Esophagus muscularis mucosa (tissue), 4 donors: ENCODE results near the gene CHMP6. TPM values are rescaled to one million over a fixed set of nuclear protein-coding genes. Genes with fewer than 3 reads are reported as not detected.

ENCODE experiments used
- DNase-seq: peaks from one replicate; pipeline ENCODE4 v3.0.0-alpha.2; 2017; ENCODE audit errors: extremely low spot score
- H3K27ac ChIP-seq, 4 donors: fragments of 200-600 bp; sonication (generic); replicated peaks in 1 of 4; 1 replicate in 3 of 4; 2 replicates in 1 of 4; pipeline ENCODE4 v1.5.1; 2016 to 2019; ENCODE audit warnings: mild to moderate bottlenecking in 1 of 4
- H3K27me3 ChIP-seq, 4 donors: fragments of 200-600 bp; sonication (generic); one replicate each; pipeline versions ENCODE4 v1.5.1 to v1.6.0; 2016 to 2019
- H3K36me3 ChIP-seq, 4 donors: fragments of 200-600 bp; sonication (generic); one replicate each; pipeline ENCODE4 v1.5.1; 2016 to 2019
- H3K4me1 ChIP-seq, 4 donors: fragments of 200-600 bp; sonication (generic); one replicate each; pipeline ENCODE4 v1.5.1; 2016 to 2019
- H3K4me3 ChIP-seq, 4 donors: fragments of 200-600 bp; sonication (generic); 1 replicate in 2 of 4; 2 replicates in 2 of 4; pipeline ENCODE4 v1.5.1; 2016 to 2019; ENCODE audit warnings: mild to moderate bottlenecking in 4 of 4, moderate library complexity in 1 of 4
- H3K9me3 ChIP-seq, 4 donors: fragments of 200-600 bp; sonication (generic); 1 replicate in 3 of 4; 2 replicates in 1 of 4; pipeline ENCODE4 v1.5.1; 2016 to 2019
- CTCF ChIP-seq, 3 experiments: fragments of 200-600 bp in 2 of 3; fragments of 450-650 bp in 1 of 3; sonication (generic) in 2 of 3; IDR thresholded peaks; one replicate each; pipeline ENCODE4 v1.5.1; 2017 to 2019; ENCODE audit warnings: antibody characterized with exemption in 3 of 3, mild to moderate bottlenecking in 2 of 3, moderate library complexity in 1 of 3
- EP300 ChIP-seq: sonication (generic); formaldehyde crosslinking; IDR thresholded peaks from one replicate; pipeline ENCODE4 v1.6.1; 2017; ENCODE audit warnings: antibody characterized with exemption
- POLR2A ChIP-seq: fragments of 450-650 bp; IDR thresholded peaks from one replicate; pipeline ENCODE4 v1.6.1; 2017; ENCODE audit warnings: antibody characterized with exemption, moderate library complexity, mild to moderate bottlenecking, low read depth
- POLR2AphosphoS5 ChIP-seq, 2 donors: sonication (generic); formaldehyde crosslinking; IDR thresholded peaks; one replicate each; pipeline ENCODE4 v1.6.1; 2017; ENCODE audit warnings: antibody characterized with exemption in 2 of 2
- WGBS: methylation state at CpG from one replicate; pipeline ENCODE4 v1.1.5; 2018; 5-methylcytosine and 5-hydroxymethylcytosine counted together
- intact Hi-C: fragments of 100-400 bp; cut with DNase I; formaldehyde crosslinking; loops from one replicate; pipeline ENCODE4 v1.15.1; 2023
- total RNA-seq, 4 donors: library from RNA; depleted of rRNA; stranded (reverse); fragments of >200 nt; gene quantifications; one replicate each; pipeline versions ENCODE4 v1.1.0 to v1.2.1, GENCODE V29; 2016

Gene CHMP6
- total RNA-seq, 4 donors from 2014 or later: 17.6 to 29.2 (median 25.8) TPM

GRCh38 chr17:80979547-80980378, 11.9 kb upstream of the CHMP6 start:
- Histone ChIP-seq H3K4me3 (no peak overlapping the region), H3K36me3 (no peaks in the 10 kb centered on the region), H3K27me3 (peaks cover 0 to 9% (median 1%) of the 10 kb centered on the region in 4 donors), H3K4me1 (peaks cover 7 to 34% (median 26%) of the 10 kb centered on the region in 4 donors), H3K9me3 (no peaks in the 10 kb centered on the region), H3K27ac (no peak overlapping the region)
- WGBS: 81% methylated on average over 24 of the region's 26 CpGs
- TF ChIP-seq POLR2AphosphoS5 (IDR thresholded peaks at IDR 0.05): no peak
- no peak for TF ChIP-seq CTCF (IDR thresholded peaks at IDR 0.05)
- TF ChIP-seq EP300: no peak
- TF ChIP-seq POLR2A: no peak
- intact Hi-C loops: loop anchor here (5.0 to 10.0 kb wide), 2 partner anchors 405 to 552 kb away; no protein-coding TSS in a partner anchor
- no peak for DNase-seq

DNA sequence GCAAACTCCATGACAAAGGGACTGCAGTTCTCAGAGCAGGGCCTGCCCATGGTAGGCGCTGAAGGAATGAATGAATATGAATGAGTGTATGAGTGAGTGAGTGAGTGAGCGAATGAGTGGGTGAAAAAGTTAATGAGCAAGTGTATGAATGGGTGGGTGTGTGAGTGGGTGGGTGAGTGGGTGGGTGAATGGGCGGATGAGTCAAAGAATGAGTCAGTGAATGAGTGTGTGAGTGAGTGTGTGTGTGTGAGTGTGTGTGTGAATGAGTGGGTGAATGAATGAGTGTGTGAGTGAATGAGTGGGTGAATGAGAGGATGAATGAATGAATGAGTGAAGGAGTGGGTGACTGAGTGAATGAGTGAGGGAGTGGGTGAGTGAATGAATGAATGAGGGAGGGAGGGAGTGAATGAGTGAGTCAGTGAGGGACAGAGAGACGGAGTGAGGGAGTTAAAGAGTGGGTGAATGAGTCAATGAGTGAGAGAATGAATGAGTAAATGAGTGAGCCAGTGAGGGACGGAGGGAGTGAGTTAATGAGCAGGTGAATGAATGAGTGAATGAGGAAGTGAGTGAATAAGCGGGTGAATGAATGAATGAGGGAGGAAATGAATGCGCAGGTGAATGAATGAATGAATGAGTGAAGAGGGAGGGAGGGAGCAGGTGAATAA, 11.1 kb upstream of the CHMP6 start:
- peak overlapping the region; percentile 28 to 44 (median 43) for H3K4me3 ChIP-seq

DNA sequence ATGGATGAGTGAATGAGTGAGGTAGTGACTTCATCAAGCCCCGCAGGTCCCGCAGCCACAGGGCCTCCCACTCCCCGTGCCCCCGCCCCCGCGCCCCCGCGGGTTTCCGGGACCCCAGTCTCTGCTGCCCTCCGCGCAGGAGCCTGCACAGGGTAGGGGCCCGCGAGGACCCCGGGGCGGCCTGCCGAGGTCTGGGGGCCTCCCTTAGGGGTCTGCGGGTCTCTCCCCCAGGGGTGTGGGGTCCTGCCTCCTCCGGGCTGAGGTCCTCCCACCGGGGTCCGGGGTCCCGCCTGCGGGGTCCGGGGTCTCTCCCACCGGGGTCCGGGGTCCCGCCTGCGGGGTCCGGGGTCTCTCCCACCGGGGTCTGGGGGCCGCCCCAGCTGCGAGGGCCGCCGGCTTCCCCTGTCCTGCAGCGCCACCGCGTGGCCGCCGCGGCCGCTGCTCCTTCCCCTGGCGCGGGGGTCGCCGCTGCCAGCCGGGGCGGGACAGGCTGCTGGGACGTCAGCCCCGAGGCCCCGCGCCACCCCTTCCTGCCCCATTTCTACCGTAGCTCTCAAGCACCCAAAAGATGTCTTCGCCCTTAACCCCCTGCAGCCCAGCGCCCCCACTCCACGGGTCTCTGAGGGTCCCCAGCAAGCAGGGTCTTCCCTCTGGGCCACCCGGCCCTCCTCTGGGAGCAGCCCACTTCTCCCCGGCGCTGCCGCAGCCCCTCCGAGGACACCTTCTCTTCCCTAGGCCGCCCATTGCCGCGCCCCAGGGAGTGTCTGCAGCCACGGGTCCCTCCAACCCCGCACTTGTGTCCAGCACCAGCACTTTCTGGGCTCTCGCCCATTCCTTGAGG, 10.4 kb upstream of the CHMP6 start:
- 17% methylated on average over 23 of the region's 65 CpGs for WGBS
- H3K27ac ChIP-seq: no peak overlapping the region
- no peak for DNase-seq
- peaks cover 7 to 39% (median 31%) of the 10 kb centered on the region in 4 donors for H3K4me1 ChIP-seq
- no peaks in the 10 kb centered on the region for H3K9me3 ChIP-seq
- no peaks in the 10 kb centered on the region for H3K36me3 ChIP-seq
- TF ChIP-seq CTCF (IDR thresholded peaks at IDR 0.05): peak; percentile 90 to 96 (median 93)
- no peak for TF ChIP-seq POLR2AphosphoS5 (IDR thresholded peaks at IDR 0.05)
- no peak for TF ChIP-seq POLR2A
- TF ChIP-seq EP300: no peak
- peak overlapping the region; percentile 28 to 44 (median 43) for H3K4me3 ChIP-seq
- intact Hi-C loops: loop anchor here (5.0 to 10.0 kb wide), 2 partner anchors 406 to 554 kb away; no protein-coding TSS in a partner anchor
- peaks cover 0 to 9% (median 1%) of the 10 kb centered on the region in 4 donors for H3K27me3 ChIP-seq

More for the DNA sequence above, 11.1 kb upstream of the CHMP6 start:
- H3K27ac ChIP-seq: no peak overlapping the region
- no peak for TF ChIP-seq CTCF (IDR thresholded peaks at IDR 0.05)
- TF ChIP-seq POLR2A: no peak
- TF ChIP-seq POLR2AphosphoS5 (IDR thresholded peaks at IDR 0.05): no peak
- TF ChIP-seq EP300: no peak
- peaks cover 0 to 9% (median 1%) of the 10 kb centered on the region in 4 donors for H3K27me3 ChIP-seq
- DNase-seq: no peak
- H3K36me3 ChIP-seq: no peaks in the 10 kb centered on the region
- H3K4me1 ChIP-seq: peaks cover 7 to 39% (median 31%) of the 10 kb centered on the region in 4 donors
- WGBS: 55% methylated on average over 7 of the region's 7 CpGs
- intact Hi-C loops: loop anchor here (5.0 to 10.0 kb wide), 2 partner anchors 406 to 553 kb away; no protein-coding TSS in a partner anchor
- H3K9me3 ChIP-seq: no peaks in the 10 kb centered on the region

DNA sequence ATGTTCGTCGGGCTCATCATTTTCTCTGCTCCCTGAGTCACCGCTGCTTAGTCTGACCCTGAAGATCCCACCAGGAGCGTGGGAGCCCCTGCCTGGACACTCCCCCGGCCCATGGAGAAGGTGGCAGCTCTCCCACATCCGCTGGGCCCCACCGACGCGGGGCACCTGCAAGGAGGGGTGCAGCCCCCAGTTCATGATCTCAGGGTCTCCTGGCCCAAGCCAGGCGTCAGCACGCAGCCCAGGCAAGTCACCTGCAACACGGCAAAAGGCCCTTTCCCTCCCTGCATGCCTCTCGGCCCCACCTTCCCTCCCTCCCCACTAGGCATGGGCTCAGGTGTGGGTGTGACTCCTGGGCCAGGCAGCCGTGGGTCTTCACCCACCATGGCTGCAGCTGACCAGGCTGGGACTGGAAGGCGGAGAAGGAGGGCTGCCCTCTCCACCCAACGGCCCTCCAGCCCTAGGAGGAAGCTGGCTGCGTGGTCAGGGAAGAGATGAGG, 9.7 kb upstream of the CHMP6 start:
- no peak overlapping the region for H3K4me3 ChIP-seq
- no peaks in the 10 kb centered on the region for H3K36me3 ChIP-seq
- WGBS: 76% methylated on average over 17 of the region's 17 CpGs
- peaks cover 0 to 9% (median 1%) of the 10 kb centered on the region in 4 donors for H3K27me3 ChIP-seq
- H3K4me1 ChIP-seq: peaks cover 7 to 42% (median 34%) of the 10 kb centered on the region in 4 donors
- no peaks in the 10 kb centered on the region for H3K9me3 ChIP-seq
- H3K27ac ChIP-seq: no peak overlapping the region
- TF ChIP-seq POLR2A: no peak
- DNase-seq: no peak
- intact Hi-C loops: loop anchor here (2.0 to 10.0 kb wide), 3 partner anchors 117 to 555 kb away; no protein-coding TSS in a partner anchor
